Fibroblast of lung (primary cell): ENCODE data around the gene SPATA9.

Experiments
- CTCF ChIP-seq, 2 donors: IDR thresholded peaks in 1 of 2; conservative IDR thresholded peaks in 1 of 2; 1 replicate in 1 of 2; 2 replicates in 1 of 2; pipeline ENCODE4 v1.5.1; 2011 to 2012; ENCODE audit warnings: low read length in 2 of 2, control low read depth in 1 of 2, inconsistent platforms in 1 of 2, low read depth in 1 of 2, mild to moderate bottlenecking in 1 of 2
- EZH2 ChIP-seq: IDR thresholded peaks from 2 replicates; pipeline ENCODE4 v1.5.1; 2012; ENCODE audit warnings: low read length, control low read depth, mild to moderate bottlenecking; ENCODE audit errors: missing control alignments

- no peak for TF ChIP-seq EZH2
- TF ChIP-seq CTCF (conservative IDR thresholded peaks at IDR 0.05 in 1 of 2, IDR thresholded peaks at IDR 0.05 in 1 of 2; ENCODE audit: low read depth in 1 of 2, low read length in 2 of 2) = no peak
These were observed 22.7 kb downstream of the SPATA9 start for GRCh38 chr5:95660060-95660459.
